Heart right ventricle (tissue), 16 donors: Measurements from ENCODE around the gene SELENOM. TPM values are rescaled to one million over a fixed set of nuclear protein-coding genes. Genes with fewer than 3 reads are reported as not detected.

Experiments
- ATAC-seq, 8 donors: fragments of 200-7000 bp; cut with Tn5 transposase; one replicate each; pipeline ENCODE4 v1.9.1; 2020; ENCODE audit warnings: mild to moderate bottlenecking in 8 of 8, moderate library complexity in 8 of 8, moderate number of reproducible peaks in 1 of 8
- DNase-seq, 2 donors: peaks; one replicate each; pipeline ENCODE4 v3.0.0-alpha.2; 2020
- H3K27ac ChIP-seq, 10 donors: fragments of 200-600 bp; sonication (generic) in 2 of 10; one replicate each; pipeline versions ENCODE4 v1.5.0 to v1.8.0; 2020 to 2022; ENCODE audit warnings: mild to moderate bottlenecking in 3 of 10
- H3K27me3 ChIP-seq, 7 donors: fragments of 200-600 bp; one replicate each; pipeline ENCODE4 v1.8.0; 2021 to 2022; ENCODE audit warnings: mild to moderate bottlenecking in 2 of 7
- H3K36me3 ChIP-seq, 9 donors: fragments of 200-600 bp; sonication (generic) in 1 of 9; one replicate each; pipeline versions ENCODE4 v1.5.0 to v1.8.0; 2020 to 2022; ENCODE audit warnings: mild to moderate bottlenecking in 2 of 9
- H3K4me1 ChIP-seq, 9 donors: fragments of 200-600 bp; sonication (generic) in 1 of 9; one replicate each; pipeline versions ENCODE4 v1.5.0 to v1.8.0; 2020 to 2022; ENCODE audit warnings: mild to moderate bottlenecking in 4 of 9
- H3K4me3 ChIP-seq, 10 donors: fragments of 200-600 bp; sonication (generic) in 2 of 10; one replicate each; pipeline versions ENCODE4 v1.5.0 to v1.8.0; 2020 to 2022; ENCODE audit warnings: mild to moderate bottlenecking in 7 of 10, moderate library complexity in 2 of 10
- H3K9me3 ChIP-seq, 11 donors: fragments of 200-600 bp in 10 of 11; sonication (generic) in 2 of 11; one replicate each; pipeline versions ENCODE4 v1.5.0 to v1.8.0; 2013 to 2022; ENCODE audit warnings: mild to moderate bottlenecking in 2 of 11, control low read depth in 1 of 11, moderate library complexity in 1 of 11
- WGBS, 2 donors: extraction: QIAGEN DNeasy Blood & Tissue Kit; methylation state at CpG; one replicate each; pipeline ENCODE4 v1.1.7; 2013; ENCODE audit warnings: inconsistent platforms in 1 of 2; 5-methylcytosine and 5-hydroxymethylcytosine counted together
- intact Hi-C, 10 donors: fragments of 100-400 bp; cut with DNase I; formaldehyde crosslinking; loops; one replicate each; pipeline versions ENCODE4 v1.11.1 to v1.14.2; 2022
- polyA plus RNA-seq, 2 donors: library from polyadenylated mRNA; stranded (reverse); fragments of 200-250 nt; gene quantifications; one replicate each; pipeline ENCODE4 v1.2.3, GENCODE V29; 2013
- total RNA-seq, 10 donors: library from RNA; stranded (reverse); fragmentation: NEBNext Ultra II Directional in 3 of 10; extraction: Animal tissue kit (Norgen Biotek cat#: 25700) in 3 of 10; gene quantifications; one replicate each; pipeline versions ENCODE4 v1.2.1 to v1.2.4, GENCODE V29; 2021 to 2023
- TF ChIP-seq, protein P1 (sequence below), 9 donors: fragments of 200-600 bp; sonication (generic) in 2 of 9; IDR thresholded peaks; one replicate each; pipeline versions ENCODE4 v1.5.0 to v1.8.0; 2021 to 2022; ENCODE audit warnings: antibody characterized with exemption in 9 of 9, mild to moderate bottlenecking in 5 of 9, moderate library complexity in 1 of 9
- donor health status: Arrhythmogenic right ventricular cardiomyopathy.
- donor health status: ischemic (EF 13 %, LVEDD 7.1; RV severe dilation, severe dysfunction).
- donor health status: healthy with polysubstance abuse.
- donor health status: DM: no; HTN: yes; CAD: no.
- donor health status: DM: no; HTN: no; CAD: no.
- donor health status: ischemic (EF 25% LVEDD 6.9; RV normal size, moderate dysfunction).
- donor health status: ischemic (EF 25% LVEDD 5.7; RV mildly dilated, moderate dysfunction).
- donor health status: healthy.
- donor health status: DM: yes; HTN: yes; CAD: no.
- donor health status: Ischemic cardiomyopathy.
- donor health status: ischemic (EF 35%, LVEDD 5.7; RV mildly dilated, moderate dysfunction).
- donor health status: nonischemic (EF 11% LVEDD 7.7; RV severe dilation, severe dysfunction).
- donor health status: DM: yes; HTN: yes; CAD: no.
- donor health status: PGD.
- donor health status: ischemic (EF 29% LVEDD 5.4; RV normal size, mild dysfunction).
- donor health status: nonischemic (EF 23%, LVEDD 6.1; RV moderate dilation, normal function).

The SELENOM gene
- total and polyA plus RNA-seq, 12 donors: 21.5 to 134 (median 47.2) TPM

DNA sequence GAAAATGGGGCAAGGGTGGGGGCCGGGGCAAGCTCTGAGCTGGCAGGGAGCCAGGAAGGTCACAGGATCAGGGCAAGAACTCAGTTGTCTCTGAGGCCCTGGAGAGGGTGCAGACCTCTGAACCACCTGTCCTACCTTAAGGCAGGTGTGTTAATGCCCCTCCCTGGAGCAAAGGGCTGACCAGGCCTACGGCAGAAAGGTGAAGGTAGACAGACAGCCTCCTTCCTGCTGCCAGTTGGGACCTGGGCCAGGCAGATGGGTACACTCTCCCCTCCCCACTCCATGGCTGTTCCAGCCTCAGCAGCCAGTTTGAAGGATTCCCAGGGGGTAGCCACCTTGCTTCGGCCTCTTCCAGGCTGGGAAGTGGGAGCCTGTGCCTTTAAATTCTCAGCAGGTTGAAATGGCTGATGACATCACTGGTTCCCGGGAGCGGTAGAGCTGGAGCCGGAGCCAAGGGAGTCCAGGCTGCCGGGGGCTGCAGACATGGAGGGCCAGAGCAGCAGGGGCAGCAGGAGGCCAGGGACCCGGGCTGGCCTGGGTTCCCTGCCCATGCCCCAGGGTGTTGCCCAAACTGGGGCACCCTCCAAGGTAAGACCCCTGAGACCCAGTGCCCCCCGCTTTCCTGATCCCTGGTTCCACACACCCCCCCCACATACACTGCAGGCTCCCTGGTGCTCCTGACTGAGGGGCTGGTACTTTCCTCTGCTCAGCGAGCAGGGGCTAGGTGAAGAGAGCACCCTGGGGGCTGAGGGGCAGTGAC, 15.3 kb upstream of the SELENOM start, which contains the start of gene INPP5J:
Gene INPP5J, plus strand, starts transcription at position 435 of the 760 bp plus-strand sequence. Its CDS starts 49 bp downstream, at position 484.
- TF ChIP-seq, protein P1, sequence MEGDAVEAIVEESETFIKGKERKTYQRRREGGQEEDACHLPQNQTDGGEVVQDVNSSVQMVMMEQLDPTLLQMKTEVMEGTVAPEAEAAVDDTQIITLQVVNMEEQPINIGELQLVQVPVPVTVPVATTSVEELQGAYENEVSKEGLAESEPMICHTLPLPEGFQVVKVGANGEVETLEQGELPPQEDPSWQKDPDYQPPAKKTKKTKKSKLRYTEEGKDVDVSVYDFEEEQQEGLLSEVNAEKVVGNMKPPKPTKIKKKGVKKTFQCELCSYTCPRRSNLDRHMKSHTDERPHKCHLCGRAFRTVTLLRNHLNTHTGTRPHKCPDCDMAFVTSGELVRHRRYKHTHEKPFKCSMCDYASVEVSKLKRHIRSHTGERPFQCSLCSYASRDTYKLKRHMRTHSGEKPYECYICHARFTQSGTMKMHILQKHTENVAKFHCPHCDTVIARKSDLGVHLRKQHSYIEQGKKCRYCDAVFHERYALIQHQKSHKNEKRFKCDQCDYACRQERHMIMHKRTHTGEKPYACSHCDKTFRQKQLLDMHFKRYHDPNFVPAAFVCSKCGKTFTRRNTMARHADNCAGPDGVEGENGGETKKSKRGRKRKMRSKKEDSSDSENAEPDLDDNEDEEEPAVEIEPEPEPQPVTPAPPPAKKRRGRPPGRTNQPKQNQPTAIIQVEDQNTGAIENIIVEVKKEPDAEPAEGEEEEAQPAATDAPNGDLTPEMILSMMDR (IDR thresholded peaks at IDR 0.05): no peak
- 10 to 18% methylated on average over 10 of the region's 10 CpGs for WGBS, 2 donors
- Histone ChIP-seq H3K27ac (peak within 1 kb of the TSS; percentile 23 to 87 (median 79)), H3K9me3 (no peaks in the 10 kb centered on the region), H3K4me1 (peaks cover 3 to 50% (median 31%) of the 10 kb centered on the region in 9 donors), H3K36me3 (no peaks in the 10 kb centered on the region), H3K27me3 (no peaks in the 10 kb centered on the region), H3K4me3 (peak within 1 kb of the TSS; percentile 30 to 63 (median 52))
- DNase-seq: peak; percentile 51 to 62
- intact Hi-C loops: no loop called here
- peak; percentile 62 to 88 (median 77) for ATAC-seq

DNA sequence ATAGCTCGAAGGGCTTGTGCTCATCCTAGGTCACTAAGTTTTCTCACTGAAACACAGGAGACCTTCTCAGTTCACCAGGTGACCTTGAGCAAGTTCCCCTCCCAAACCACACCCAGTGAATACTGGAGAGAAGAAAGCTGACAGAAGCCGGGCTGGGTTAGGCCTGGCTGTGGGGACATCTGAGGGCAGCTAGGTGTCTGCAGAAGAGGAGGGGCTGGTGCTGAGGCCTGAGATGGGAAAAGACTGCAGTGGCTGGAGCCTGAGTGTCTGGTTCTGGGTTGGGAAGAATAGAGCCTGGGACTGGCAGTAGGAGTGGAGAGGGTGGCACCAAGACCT, 14.8 kb upstream of the SELENOM start:
- Histone ChIP-seq H3K4me3 (peak overlapping the region in 4 of 10 donors; percentile 57 to 63 (median 60)), H3K27ac (peak overlapping the region; percentile 23 to 87 (median 79)), H3K27me3 (no peaks in the 10 kb centered on the region), H3K36me3 (no peaks in the 10 kb centered on the region), H3K4me1 (peaks cover 3 to 50% (median 31%) of the 10 kb centered on the region in 9 donors), H3K9me3 (no peaks in the 10 kb centered on the region)
- ATAC-seq (peak in 7 of 8 donors; percentile 29 to 67 (median 43)), DNase-seq (no peak)
- intact Hi-C loops: no loop called here
- WGBS, 2 donors: 63 to 64% methylated on average over 2 of the region's 2 CpGs
- TF ChIP-seq, protein P1 (IDR thresholded peaks at IDR 0.05): no peak

DNA sequence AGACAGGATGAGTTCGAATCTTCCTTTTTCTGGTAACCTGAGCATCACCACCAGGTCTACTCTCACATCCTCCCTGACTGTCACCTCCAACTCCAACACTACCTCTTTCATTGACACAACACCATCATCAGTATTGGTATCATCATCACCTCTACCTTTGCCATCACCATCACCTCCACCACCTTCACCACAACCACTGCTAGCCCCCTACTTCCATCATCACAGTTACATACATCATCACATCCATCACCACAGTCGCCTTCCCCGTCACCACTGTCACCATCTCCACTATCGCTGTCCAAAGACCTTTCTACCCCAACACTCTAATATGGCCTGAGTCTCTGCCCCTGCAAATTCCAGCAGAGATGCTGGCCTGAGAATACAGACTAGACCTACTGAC, 14.0 kb upstream of the SELENOM start:
- TF ChIP-seq, protein P1 (IDR thresholded peaks at IDR 0.05): no peak
- peak overlapping the region in 8 of 10 donors; percentile 70 to 87 (median 81) for H3K27ac ChIP-seq
- ATAC-seq: no peak
- no peaks in the 10 kb centered on the region for H3K27me3 ChIP-seq
- H3K4me3 ChIP-seq: no peak overlapping the region
- no peak for DNase-seq
- peaks cover 3 to 50% (median 31%) of the 10 kb centered on the region in 9 donors for H3K4me1 ChIP-seq
- H3K9me3 ChIP-seq: no peaks in the 10 kb centered on the region
- intact Hi-C loops: no loop called here
- 95 to 97% methylated on average over 4 of the region's 4 CpGs for WGBS, 2 donors
- no peaks in the 10 kb centered on the region for H3K36me3 ChIP-seq

DNA sequence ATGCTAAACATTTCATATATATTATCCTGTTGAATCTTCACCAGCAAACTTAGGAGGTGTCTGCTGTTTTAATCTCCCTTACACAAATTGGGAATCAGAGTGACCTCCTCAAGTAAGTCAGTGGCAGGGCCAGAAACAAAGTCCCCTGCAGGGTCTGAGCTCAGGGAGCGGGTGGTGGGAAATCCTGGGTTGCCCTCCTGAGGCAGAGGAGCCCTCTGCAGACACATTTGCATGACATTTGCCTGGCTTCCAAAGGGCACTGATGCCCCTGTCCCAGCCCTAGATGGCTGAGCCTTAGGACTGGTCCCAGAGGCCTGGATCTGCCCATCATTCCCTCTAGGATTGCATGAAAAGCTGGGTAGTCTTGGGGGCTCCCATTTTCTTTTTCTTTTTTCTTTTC, 13.3 kb upstream of the SELENOM start:
- ATAC-seq (no peak), DNase-seq (no peak)
- TF ChIP-seq, protein P1 (IDR thresholded peaks at IDR 0.05): no peak
- H3K9me3 ChIP-seq: no peaks in the 10 kb centered on the region
- H3K36me3 ChIP-seq: no peaks in the 10 kb centered on the region
- peak overlapping the region in 7 of 10 donors; percentile 80 to 93 (median 88) for H3K27ac ChIP-seq
- 94 to 97% methylated on average over 1 of the region's 1 CpG for WGBS, 2 donors
- intact Hi-C loops: no loop called here
- peaks cover 3 to 50% (median 31%) of the 10 kb centered on the region in 9 donors for H3K4me1 ChIP-seq
- H3K27me3 ChIP-seq: no peaks in the 10 kb centered on the region
- no peak overlapping the region for H3K4me3 ChIP-seq
